HG02870 (cell line): ENCODE data around the gene CBL.
"Not testable (repeated sequence)": the region's sequence is repeated elsewhere in the genome, so short reads cannot be mapped to it uniquely, and the experiment has no call there.

ENCODE experiments used
- ATAC-seq: cut with Tn5 transposase; IDR thresholded peaks from one replicate; pipeline ENCODE4 v1.9.1; 2021; ENCODE audit warnings: mild to moderate bottlenecking, moderate library complexity; ENCODE audit not compliant: unreplicated experiment

CBL gene

GRCh38 chr11:119205574-119206510, at the start of gene CBL:
Gene CBL (plus strand): TSS chr11:119206339. CDS start chr11:119206418, 79 bp downstream.
- peak; percentile 72 for ATAC-seq

- no peak for ATAC-seq
These were observed 49.6 kb upstream of the CBL start for GRCh38 chr11:119156496-119156895.

- ATAC-seq: no peak
These were observed 49.1 kb upstream of the CBL start for GRCh38 chr11:119157063-119157462.

GRCh38 chr11:119158467-119158866, 47.7 kb upstream of the CBL start:
- ATAC-seq: no peak

GRCh38 chr11:119160151-119160550, 46.0 kb upstream of the CBL start:
- ATAC-seq: no peak

- no peak for ATAC-seq
These were observed 44.3 kb upstream of the CBL start for GRCh38 chr11:119161871-119162270.

- no peak for ATAC-seq
These were observed 39.6 kb upstream of the CBL start for GRCh38 chr11:119166368-119167076.

GRCh38 chr11:119167077-119167458, 39.1 kb upstream of the CBL start:
- ATAC-seq: not testable (repeated sequence)

GRCh38 chr11:119167933-119168332, 38.2 kb upstream of the CBL start:
- ATAC-seq: no peak

- ATAC-seq: peak; percentile 82
These were observed 37.5 kb upstream of the CBL start, which contains the start of gene NLRX1 for GRCh38 chr11:119168471-119169281. Gene NLRX1 (plus strand): TSS chr11:119168725. CDS start chr11:119171404, 2,679 bp downstream.

GRCh38 chr11:119169282-119169719, 36.8 kb upstream of the CBL start:
- peak; percentile 15 for ATAC-seq

- ATAC-seq: no peak
These were observed 33.6 kb upstream of the CBL start for GRCh38 chr11:119172513-119172912.

GRCh38 chr11:119173453-119173852, 32.7 kb upstream of the CBL start:
- ATAC-seq: no peak

GRCh38 chr11:119175493-119176077, 30.6 kb upstream of the CBL start:
- no peak for ATAC-seq

GRCh38 chr11:119178166-119178680, 27.9 kb upstream of the CBL start:
- no peak for ATAC-seq

- no peak for ATAC-seq
These were observed 26.8 kb upstream of the CBL start for GRCh38 chr11:119179342-119179741.

- no peak for ATAC-seq
These were observed 26.2 kb upstream of the CBL start for GRCh38 chr11:119179983-119180382.

- no peak for ATAC-seq
These were observed 25.1 kb upstream of the CBL start for GRCh38 chr11:119180729-119181676.
